ENCODE data around the gene CCAR1. TPM values are rescaled to one million over a fixed set of nuclear protein-coding genes. Genes with fewer than 3 reads are reported as not detected.

The CCAR1 gene
- total RNA-seq, 1 experiment from 2014 or later = 84.4 TPM

DNA sequence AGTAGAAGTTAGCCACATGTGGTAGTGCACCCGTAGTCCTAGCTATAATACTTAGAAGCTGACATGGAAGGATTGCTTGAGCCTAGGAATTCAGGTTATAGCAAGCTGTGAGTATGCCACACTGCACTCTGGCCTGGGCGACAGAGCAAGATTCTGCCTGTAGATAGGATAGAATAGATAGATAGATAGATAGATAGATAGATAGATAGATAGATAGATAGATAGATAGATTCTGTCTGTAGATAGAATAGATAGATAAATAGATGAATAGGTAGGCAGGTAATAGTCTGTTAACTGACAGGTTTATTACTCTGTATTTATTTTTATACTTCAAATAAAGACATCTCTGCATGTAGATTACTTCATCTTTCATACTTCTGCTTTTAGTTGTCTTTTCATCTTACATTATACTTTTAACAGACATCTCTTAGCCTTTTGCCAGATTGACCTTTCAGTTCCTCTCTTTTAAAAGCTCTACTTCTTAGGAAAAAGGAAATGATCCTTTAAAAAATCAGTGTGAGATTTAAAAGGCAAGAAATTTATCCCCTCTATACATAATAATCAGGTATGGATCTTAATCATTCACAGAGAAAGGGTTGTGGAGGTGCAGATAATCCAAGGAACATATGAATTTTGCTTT lies 31.8 kb downstream of the CCAR1 start (continued):
- TF ChIP-seq CTCF (IDR thresholded peaks at IDR 0.05 in 2 of 3, conservative IDR thresholded peaks at IDR 0.05 in 1 of 3; ENCODE audit: borderline replicate concordance in 1 of 3, insufficient read depth in 1 of 3, low read depth in 2 of 3, low read length in 2 of 3) (no peak), MAX (IDR thresholded peaks at IDR 0.05) (no peak), ZFX (IDR thresholded peaks at IDR 0.05) (no peak), CEBPB (IDR thresholded peaks at IDR 0.05; ENCODE audit: low read depth) (no peak), FOSL1 (IDR thresholded peaks at IDR 0.05; ENCODE audit: low read depth) (no peak)

DNA sequence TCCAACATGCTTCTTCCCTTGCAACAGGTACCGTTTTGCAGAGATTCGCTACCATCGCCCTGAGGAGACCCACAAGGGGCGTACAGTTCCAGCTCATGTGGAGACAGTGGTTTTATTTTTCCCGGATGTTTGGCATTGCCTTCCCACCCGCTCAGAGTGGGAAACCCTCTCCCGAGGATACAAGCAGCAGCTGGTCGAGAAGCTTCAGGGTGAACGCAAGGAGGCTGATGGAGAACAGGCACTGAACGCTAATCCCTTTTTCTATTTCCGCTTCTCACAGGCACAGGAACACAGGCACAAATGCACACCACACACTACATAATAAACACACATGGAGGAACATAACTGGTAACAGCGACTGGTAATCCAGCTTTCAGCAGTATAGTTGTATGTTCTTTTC lies 35.2 kb downstream of the CCAR1 start:
- no peak overlapping the region for H3K9ac ChIP-seq (ENCODE audit: low read length)
- peaks cover 15% of the 10 kb centered on the region for H3K79me2 ChIP-seq (ENCODE audit: insufficient read depth, low read length)
- RAD21 ChIA-PET (ENCODE audit: low non-redundant PET in 1 of 2, low total read pairs in 2 of 2, uncharacterized antibody in 2 of 2, unreplicated experiment in 2 of 2) = no interaction called here
- no peak for ATAC-seq
- no peaks in the 10 kb centered on the region for H4K20me1 ChIP-seq (ENCODE audit: insufficient read depth)
- H2AFZ ChIP-seq (ENCODE audit: low read depth, low read length, poor library complexity, severe bottlenecking) = no peak overlapping the region
- H3K27ac ChIP-seq (ENCODE audit: low read depth, low read length) = no peak overlapping the region
- POLR2A ChIA-PET = no interaction called here
- CTCF ChIA-PET = no interaction called here
- no peaks in the 10 kb centered on the region for H3K9me3 ChIP-seq (ENCODE audit: control insufficient read depth in 1 of 2, insufficient read depth in 1 of 2, low read depth in 1 of 2, low read length in 2 of 2)
- no peak overlapping the region for H3K4me2 ChIP-seq (ENCODE audit: low read length)
- H3K27me3 ChIP-seq (ENCODE audit: insufficient read depth, low read length) = no peaks in the 10 kb centered on the region
- TF ChIP-seq POLR2A (IDR thresholded peaks at IDR 0.05; ENCODE audit: borderline replicate concordance, extremely low read depth, insufficient read depth, insufficient read length) = no peak
- TF ChIP-seq ZFX (IDR thresholded peaks at IDR 0.05) = no peak
- no peak for TF ChIP-seq SIN3A (IDR thresholded peaks at IDR 0.05; ENCODE audit: low read depth)
- no peak for TF ChIP-seq POLR2AphosphoS5 (IDR thresholded peaks at IDR 0.05; ENCODE audit: low read depth, low read length)
- no peak for TF ChIP-seq YY1 (IDR thresholded peaks at IDR 0.05; ENCODE audit: extremely low read depth, insufficient replicate concordance, low read depth, low read length)
- BruUV-seq (replicated peaks) = no TSS peak
- no peaks in the 10 kb centered on the region for H3K9me2 ChIP-seq (ENCODE audit: insufficient read depth)
- intact Hi-C loops (cut with micrococcal nuclease) = no loop called here
- H3K4me3 ChIP-seq (replicated peaks in 1 of 2; ENCODE audit: low read depth in 1 of 2, low read length in 2 of 2) = no peak overlapping the region
- no peaks in the 10 kb centered on the region for H3K4me1 ChIP-seq (ENCODE audit: control insufficient read depth in 1 of 2, insufficient read depth in 2 of 2, low read length in 2 of 2)
- peaks cover 58 to 80% of the 10 kb centered on the region in 2 experiments for H3K36me3 ChIP-seq (ENCODE audit: control insufficient read depth in 1 of 2, insufficient read depth in 2 of 2, low read length in 2 of 2)
- DNase-seq (ENCODE audit: low read depth, low spot score) = no peak
